GM12873 (cell line): ENCODE measurements around the gene KRT31.
"Not testable (repeated sequence)": the region's sequence is repeated elsewhere in the genome, so short reads cannot be mapped to it uniquely, and the experiment has no call there.

Experiments used
- CTCF ChIP-seq: IDR thresholded peaks from 2 replicates; pipeline ENCODE4 v1.5.1; 2012; ENCODE audit warnings: low read depth, mild to moderate bottlenecking, moderate library complexity, low read length, control low read depth; ENCODE audit not compliant: insufficient read depth; ENCODE audit errors: missing control alignments

KRT31 gene

GRCh38 chr17:41386227-41386626, 11.2 kb downstream of the KRT31 start:
- TF ChIP-seq CTCF: no peak

GRCh38 chr17:41383690-41384089, 13.7 kb downstream of the KRT31 start:
- TF ChIP-seq CTCF: no peak

GRCh38 chr17:41382394-41382793, 15.0 kb downstream of the KRT31 start:
- no peak for TF ChIP-seq CTCF

- not testable (repeated sequence) for TF ChIP-seq CTCF
Observed at GRCh38 chr17:41381943-41382342, 15.5 kb downstream of the KRT31 start, which contains the start of gene KRT34. TSS of gene KRT34 (minus strand) at chr17:41382306. CDS start at chr17:41382246, 60 bp downstream.

GRCh38 chr17:41377546-41377945, 19.9 kb downstream of the KRT31 start:
- TF ChIP-seq CTCF: no peak

- TF ChIP-seq CTCF: no peak
Observed at GRCh38 chr17:41369713-41370112, 27.7 kb downstream of the KRT31 start, which contains the start of gene KRT33B. TSS of gene KRT33B (minus strand) at chr17:41369813. CDS start at chr17:41369750, 63 bp downstream.

GRCh38 chr17:41369023-41369422, 28.4 kb downstream of the KRT31 start:
- no peak for TF ChIP-seq CTCF
